Measurements from ENCODE around the gene TBC1D22A. TPM values are rescaled to one million over a fixed set of nuclear protein-coding genes. Genes with fewer than 3 reads are reported as not detected.
"Not testable (repeated sequence)": the region's sequence is repeated elsewhere in the genome, so short reads cannot be mapped to it uniquely, and the experiment has no call there.

The TBC1D22A gene
- total and polyA plus RNA-seq, 2 experiments from 2014 or later: 16.6 to 18.5 TPM

DNA sequence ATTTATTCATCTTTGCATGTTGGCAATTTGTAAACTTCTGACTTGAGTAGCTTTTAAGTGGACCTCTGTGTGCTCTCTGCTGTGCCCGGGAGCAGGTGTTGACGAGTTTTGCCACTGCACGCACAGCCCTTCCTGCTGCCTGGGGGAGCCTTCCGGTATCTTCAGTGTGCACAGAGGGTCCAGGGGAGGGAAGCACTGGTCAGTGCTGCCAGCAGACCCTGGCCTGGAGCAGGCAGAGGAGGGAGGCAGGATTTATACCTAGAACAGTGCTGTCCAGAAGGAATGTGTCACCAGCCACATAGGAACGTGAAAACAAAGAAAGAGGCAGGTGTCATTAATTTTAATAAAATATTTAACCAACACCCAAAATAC is 403.6 kb downstream of the TBC1D22A start:
- Histone ChIP-seq H3K36me3 (no peaks in the 10 kb centered on the region), H3K27me3 (no peaks in the 10 kb centered on the region), H3K27ac (no peak overlapping the region), H3K4me3 (no peak overlapping the region), H3K9me3 (ENCODE audit: low read depth) (no peaks in the 10 kb centered on the region), H3K4me1 (ENCODE audit: low read depth) (no peaks in the 10 kb centered on the region)
- no peak for DNase-seq (ENCODE audit: low read depth in 1 of 2, low spot score in 1 of 2)
- TF ChIP-seq, protein P1, sequence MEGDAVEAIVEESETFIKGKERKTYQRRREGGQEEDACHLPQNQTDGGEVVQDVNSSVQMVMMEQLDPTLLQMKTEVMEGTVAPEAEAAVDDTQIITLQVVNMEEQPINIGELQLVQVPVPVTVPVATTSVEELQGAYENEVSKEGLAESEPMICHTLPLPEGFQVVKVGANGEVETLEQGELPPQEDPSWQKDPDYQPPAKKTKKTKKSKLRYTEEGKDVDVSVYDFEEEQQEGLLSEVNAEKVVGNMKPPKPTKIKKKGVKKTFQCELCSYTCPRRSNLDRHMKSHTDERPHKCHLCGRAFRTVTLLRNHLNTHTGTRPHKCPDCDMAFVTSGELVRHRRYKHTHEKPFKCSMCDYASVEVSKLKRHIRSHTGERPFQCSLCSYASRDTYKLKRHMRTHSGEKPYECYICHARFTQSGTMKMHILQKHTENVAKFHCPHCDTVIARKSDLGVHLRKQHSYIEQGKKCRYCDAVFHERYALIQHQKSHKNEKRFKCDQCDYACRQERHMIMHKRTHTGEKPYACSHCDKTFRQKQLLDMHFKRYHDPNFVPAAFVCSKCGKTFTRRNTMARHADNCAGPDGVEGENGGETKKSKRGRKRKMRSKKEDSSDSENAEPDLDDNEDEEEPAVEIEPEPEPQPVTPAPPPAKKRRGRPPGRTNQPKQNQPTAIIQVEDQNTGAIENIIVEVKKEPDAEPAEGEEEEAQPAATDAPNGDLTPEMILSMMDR (IDR thresholded peaks at IDR 0.05; ENCODE audit: low read depth, low read length): no peak

DNA sequence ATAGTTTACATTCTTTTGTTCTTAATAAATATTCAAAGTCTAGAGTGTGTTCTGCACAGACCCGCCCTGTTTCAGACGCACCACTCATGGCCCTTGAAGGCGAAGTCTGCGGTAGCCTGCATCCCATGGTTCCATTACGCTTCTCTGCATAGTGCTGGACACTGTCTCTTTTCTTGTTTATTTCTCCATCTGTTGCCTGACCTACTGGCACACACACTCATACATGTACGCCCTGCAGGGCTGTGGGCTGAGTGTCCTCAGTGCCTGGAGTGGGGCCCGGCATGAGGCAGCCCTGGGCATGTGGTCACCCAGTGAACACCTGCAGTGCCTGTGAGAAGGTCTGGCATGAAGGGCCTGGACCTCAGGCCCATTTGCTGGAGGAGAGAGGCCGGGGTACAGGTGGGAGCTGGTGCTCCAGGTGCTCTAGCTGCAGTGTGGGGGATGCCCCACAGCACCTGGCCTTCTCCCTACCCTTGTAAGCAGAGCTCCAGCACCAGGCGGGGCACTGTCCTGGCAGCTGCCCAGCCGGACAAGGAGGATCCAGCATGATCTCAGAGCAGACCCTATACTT is 404.1 kb downstream of the TBC1D22A start:
- no peak for DNase-seq (ENCODE audit: low read depth in 1 of 2, low spot score in 1 of 2)
- H3K27ac ChIP-seq: no peak overlapping the region
- H3K4me3 ChIP-seq: no peak overlapping the region

DNA sequence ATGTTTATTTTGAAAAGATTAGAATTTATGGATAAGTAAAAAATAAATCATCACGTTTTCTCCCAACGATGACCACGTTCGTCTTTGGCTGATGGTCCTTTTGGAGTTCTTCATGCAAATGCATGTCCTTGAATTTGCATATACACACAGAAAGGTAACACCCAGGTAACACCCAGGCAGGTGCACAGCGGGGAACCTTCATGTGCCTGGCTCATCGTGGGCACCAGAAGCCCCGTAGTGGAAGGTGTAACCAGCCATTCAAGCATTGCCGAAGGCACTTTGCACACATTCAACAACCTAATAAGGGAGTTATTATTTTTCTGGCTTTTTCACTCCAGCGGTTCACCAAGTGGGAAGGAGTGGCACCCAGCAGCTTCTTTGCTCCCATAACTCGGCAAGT is 404.6 kb downstream of the TBC1D22A start:
- TF ChIP-seq, protein P1 (IDR thresholded peaks at IDR 0.05; ENCODE audit: low read depth, low read length): no peak
- no peaks in the 10 kb centered on the region for H3K36me3 ChIP-seq
- no peak for DNase-seq (ENCODE audit: low read depth in 1 of 2, low spot score in 1 of 2)
- no peak overlapping the region for H3K27ac ChIP-seq
- no peaks in the 10 kb centered on the region for H3K4me1 ChIP-seq (ENCODE audit: low read depth)
- H3K9me3 ChIP-seq (ENCODE audit: low read depth): no peaks in the 10 kb centered on the region
- H3K27me3 ChIP-seq: no peaks in the 10 kb centered on the region
- H3K4me3 ChIP-seq: no peak overlapping the region

More for the DNA sequence above, 404.1 kb downstream of the TBC1D22A start:
- Histone ChIP-seq H3K27me3 (no peaks in the 10 kb centered on the region), H3K36me3 (no peaks in the 10 kb centered on the region), H3K4me1 (ENCODE audit: low read depth) (no peaks in the 10 kb centered on the region), H3K9me3 (ENCODE audit: low read depth) (no peaks in the 10 kb centered on the region)
- TF ChIP-seq, protein P1 (IDR thresholded peaks at IDR 0.05; ENCODE audit: low read depth, low read length): no peak

DNA sequence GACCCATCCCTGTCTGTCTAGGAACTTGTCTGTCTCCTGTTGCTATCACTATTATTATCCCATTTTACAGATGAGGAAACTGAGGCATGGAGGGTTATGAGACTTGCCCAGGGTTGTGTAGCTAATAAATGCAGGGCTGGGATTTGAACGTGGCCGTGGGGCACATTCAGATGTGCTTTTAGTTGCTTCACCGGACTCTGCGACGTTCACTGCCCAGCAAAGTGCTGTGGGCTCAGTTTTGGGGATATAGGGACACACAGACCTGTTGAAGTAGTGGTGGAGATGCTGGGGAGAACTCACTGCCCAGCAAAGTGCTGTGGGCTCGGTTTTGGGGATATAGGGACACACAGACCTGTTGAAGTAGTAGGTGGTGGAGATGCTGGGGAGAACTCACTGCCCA is 405.5 kb downstream of the TBC1D22A start:
- not testable (repeated sequence) for H3K36me3 ChIP-seq; H3K9me3 ChIP-seq (ENCODE audit: low read depth); DNase-seq (ENCODE audit: low read depth in 1 of 2, low spot score in 1 of 2); H3K27me3 ChIP-seq; H3K4me3 ChIP-seq; H3K4me1 ChIP-seq (ENCODE audit: low read depth); H3K27ac ChIP-seq

DNA sequence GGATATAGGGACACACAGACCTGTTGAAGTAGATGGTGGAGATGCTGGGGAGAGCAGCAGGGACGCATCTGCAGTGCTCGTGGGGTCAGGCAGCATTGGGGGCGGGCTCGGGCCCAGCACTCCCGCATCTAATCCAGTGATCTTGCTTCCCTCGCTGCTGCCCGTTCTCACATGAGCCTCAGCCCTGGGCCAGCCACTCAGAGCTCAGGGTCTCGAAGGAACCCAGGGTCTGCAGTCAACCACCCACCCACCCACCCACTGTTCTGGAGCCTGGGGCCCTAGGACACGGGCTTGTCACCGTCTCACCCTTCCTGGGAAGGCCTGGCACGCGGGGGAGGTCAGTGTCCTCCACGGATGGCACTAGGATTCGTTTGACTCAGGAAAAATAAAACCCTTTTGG is 406.0 kb downstream of the TBC1D22A start:
- Histone ChIP-seq H3K4me3 (no peak overlapping the region), H3K4me1 (ENCODE audit: low read depth) (no peaks in the 10 kb centered on the region), H3K9me3 (ENCODE audit: low read depth) (no peaks in the 10 kb centered on the region), H3K27me3 (no peaks in the 10 kb centered on the region), H3K27ac (no peak overlapping the region), H3K36me3 (no peaks in the 10 kb centered on the region)
- TF ChIP-seq, protein P1 (IDR thresholded peaks at IDR 0.05; ENCODE audit: low read depth, low read length): no peak
- DNase-seq (ENCODE audit: low read depth in 1 of 2, low spot score in 1 of 2): no peak

DNA sequence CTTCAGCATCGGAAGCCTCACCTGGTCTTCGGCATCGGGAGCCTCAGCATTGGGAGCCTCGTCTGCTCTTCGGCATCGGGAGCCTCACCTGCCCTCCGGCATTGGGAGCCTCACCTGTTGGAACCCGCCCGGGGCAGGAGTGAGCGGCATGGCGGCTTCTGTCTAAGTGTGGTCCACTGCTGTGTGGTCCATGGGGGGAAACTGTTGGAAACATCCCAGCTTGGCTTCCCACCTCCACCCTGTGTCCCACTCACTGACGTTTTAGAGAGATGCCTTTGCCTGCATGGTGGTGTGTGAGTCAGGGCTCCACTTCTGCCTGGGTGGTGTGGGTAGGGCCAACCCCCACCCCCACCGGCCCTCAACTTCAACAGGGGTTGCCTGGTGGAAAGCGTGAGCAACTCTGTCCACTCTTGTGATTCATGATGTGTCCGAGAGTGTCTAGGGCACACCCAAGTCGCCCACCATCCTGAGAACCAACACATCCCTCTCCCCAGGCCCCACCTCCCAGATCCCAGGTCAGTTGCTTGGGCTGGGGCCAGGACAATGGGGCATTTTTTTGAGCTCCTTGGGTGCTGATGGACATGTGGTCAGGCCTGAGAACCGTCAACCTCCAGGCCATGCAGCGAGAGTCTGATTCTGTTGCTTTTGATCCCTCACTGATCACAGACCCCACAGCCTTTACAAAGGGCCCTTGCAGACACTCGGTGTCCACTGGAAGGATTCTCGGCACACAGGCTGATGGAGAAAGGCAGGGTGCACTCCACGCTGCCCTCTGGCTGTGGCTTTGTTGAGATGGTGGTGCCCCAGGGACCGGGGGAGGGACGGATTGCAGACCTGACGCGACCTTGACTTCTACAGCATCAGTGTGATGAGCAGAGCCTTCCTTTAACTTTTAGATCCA is 406.7 kb downstream of the TBC1D22A start:
- Histone ChIP-seq H3K9me3 (ENCODE audit: low read depth) (no peaks in the 10 kb centered on the region), H3K4me1 (ENCODE audit: low read depth) (no peaks in the 10 kb centered on the region), H3K36me3 (no peaks in the 10 kb centered on the region), H3K27me3 (no peaks in the 10 kb centered on the region), H3K27ac (no peak overlapping the region), H3K4me3 (no peak overlapping the region)
- DNase-seq (ENCODE audit: low read depth in 1 of 2, low spot score in 1 of 2): peak in 1 of 2 donors; percentile 15
- TF ChIP-seq, protein P1 (IDR thresholded peaks at IDR 0.05; ENCODE audit: low read depth, low read length): peak; percentile 28

Data from cardiac muscle cell (in vitro differentiated cells and primary cell).